Renal pelvis (tissue), 4 donors: ENCODE measurements around the gene ARID5B. TPM values are rescaled to one million over a fixed set of nuclear protein-coding genes. Genes with fewer than 3 reads are reported as not detected.

Experiments
- DNase-seq: peaks from one replicate; pipeline ENCODE4 v3.0.0-alpha.2; 2013
- polyA plus RNA-seq, 3 donors: library from polyadenylated mRNA; unstranded; fragments of 120-200 nt; gene quantifications; one replicate each; pipeline ENCODE4 v1.2.1, GENCODE V29; 2013; ENCODE audit not compliant: insufficient read length in 3 of 3

The ARID5B gene
- polyA plus RNA-seq, 3 donors = 44.7 to 69.4 (median 56.7) TPM

GRCh38 chr10:62010366-62010765 is 108.9 kb downstream of the ARID5B start:
- DNase-seq = no peak

DNA sequence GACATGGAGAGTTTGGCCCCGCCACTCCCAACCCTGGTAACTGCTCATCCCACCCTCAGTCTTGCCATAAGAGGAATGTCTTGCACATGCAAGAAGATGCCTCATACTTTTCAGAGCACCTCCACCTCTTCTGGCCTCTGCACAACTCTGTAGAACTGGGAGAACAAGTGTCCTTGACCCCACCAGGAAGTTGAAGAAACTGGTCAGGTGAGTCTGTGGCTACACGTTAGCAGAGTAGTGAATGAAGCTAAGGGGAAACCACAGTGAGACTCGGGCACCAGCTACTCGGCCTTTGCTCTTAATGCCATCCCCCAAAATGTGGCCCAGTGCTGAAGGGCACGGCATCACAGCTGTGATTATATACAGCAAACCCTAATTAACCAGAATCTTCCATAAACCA is 110.1 kb downstream of the ARID5B start:
- DNase-seq = no peak

GRCh38 chr10:62012318-62012717 is 110.8 kb downstream of the ARID5B start:
- no peak for DNase-seq

- DNase-seq = no peak
Measured at GRCh38 chr10:62014510-62014909, 113.0 kb downstream of the ARID5B start.

- no peak for DNase-seq
Measured at GRCh38 chr10:62015994-62016393, 114.5 kb downstream of the ARID5B start.

- no peak for DNase-seq
Measured at GRCh38 chr10:62016623-62017490, 115.4 kb downstream of the ARID5B start.

- DNase-seq = no peak
Measured at GRCh38 chr10:62017491-62017870, 116.0 kb downstream of the ARID5B start.

DNA sequence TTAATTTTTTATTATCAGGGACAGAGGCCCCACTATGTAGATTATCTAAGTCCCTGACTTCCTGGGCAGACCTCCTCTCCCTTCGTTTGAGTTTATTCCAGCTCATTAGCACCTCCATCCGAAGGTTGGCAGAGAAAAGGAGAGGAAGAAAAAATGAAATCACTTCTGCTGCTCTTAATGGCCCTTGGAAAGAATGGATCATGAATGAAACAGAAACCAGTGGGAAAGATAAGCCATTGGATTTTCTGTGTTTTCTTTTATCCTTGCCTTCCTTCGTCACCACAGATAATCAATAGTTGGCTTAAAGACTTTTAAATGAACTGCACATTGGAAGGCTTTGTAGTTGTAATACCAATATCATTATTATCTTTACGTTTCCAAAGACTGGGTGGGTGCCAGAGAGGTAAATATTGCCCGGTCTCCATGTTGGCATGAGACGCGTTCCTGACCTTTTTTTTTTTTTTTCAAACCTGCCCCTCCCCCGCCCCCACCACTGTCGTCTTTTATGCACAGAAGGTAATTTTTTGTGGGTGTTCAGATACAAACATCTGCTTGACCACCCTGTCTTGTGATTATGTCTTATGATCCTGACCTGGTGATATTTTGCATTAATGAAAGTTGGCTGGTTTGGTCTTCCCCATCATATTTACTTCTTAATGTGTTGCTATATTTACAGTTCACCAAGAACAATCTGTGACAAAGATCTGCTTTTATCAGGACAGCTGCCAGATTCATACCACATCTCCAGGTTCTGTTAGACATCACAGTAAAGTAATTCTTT is 116.8 kb downstream of the ARID5B start:
- DNase-seq = no peak

- DNase-seq = no peak
Measured at GRCh38 chr10:62019013-62019684, 117.7 kb downstream of the ARID5B start.

- DNase-seq = no peak
Measured at GRCh38 chr10:62019685-62020359, 118.3 kb downstream of the ARID5B start.

DNA sequence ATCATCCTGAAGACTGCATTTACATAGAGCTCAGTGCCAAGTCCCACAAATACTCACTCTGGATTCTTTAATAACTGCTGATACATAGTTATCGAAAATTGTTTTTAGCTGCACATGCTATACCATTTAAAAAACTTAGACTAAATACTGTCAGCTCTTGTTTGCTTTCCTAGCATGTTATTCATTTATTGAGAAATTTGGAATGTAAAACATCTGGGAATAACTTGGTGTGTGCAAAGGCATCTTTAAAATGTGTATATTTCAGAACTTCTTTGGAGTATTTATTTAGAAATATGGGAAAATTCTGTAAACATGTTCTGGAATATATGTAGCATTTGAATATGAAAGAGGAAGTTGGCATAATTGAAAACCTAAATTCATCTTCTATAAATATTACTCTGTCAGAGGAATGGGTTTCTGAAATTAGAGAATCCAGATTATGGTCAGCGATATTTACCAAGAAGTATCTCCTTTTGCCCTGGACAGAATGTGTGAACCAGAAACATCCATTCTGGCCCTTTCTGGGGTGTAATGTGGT is 119.7 kb downstream of the ARID5B start:
- DNase-seq = no peak

DNA sequence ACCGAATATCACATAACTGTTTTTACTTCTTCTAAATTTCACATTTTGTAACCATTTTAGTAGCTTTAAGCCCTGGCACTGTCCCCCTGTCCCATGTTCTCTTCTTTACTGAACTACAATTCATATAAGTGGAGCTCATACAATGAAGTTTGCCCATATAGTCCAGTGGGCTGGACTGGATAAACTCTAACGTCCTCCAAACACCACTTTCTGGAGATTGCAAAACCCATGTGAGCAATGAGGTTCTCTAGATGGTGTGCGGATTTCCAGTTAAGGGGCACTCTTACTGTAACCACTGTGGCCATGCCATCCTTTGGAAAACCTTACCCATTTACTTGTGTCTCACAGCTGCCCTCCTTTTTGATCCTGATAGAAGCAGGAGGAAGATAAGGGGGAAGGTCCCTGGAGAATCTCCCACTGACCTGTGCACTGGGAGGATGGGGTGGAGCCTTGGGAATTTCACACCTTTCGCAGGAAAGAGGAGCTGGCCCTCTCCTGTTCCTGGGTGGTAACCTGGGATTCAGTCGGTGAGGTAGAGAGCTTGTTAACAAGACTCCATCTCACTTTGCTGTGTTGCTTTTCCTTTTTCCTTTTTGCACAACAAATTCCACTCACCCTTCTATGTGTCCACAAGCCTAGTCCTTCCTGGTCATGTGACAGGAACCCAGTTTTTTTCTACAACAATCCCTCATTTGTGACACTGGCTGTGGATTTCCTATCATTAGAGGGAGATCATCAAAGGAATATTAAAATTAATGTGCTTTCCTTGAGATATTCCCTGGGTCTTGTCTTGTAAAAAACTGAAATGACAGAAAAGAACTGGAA is 120.7 kb downstream of the ARID5B start:
- no peak for DNase-seq

- DNase-seq = no peak
Measured at GRCh38 chr10:62022830-62023229, 121.3 kb downstream of the ARID5B start.

DNA sequence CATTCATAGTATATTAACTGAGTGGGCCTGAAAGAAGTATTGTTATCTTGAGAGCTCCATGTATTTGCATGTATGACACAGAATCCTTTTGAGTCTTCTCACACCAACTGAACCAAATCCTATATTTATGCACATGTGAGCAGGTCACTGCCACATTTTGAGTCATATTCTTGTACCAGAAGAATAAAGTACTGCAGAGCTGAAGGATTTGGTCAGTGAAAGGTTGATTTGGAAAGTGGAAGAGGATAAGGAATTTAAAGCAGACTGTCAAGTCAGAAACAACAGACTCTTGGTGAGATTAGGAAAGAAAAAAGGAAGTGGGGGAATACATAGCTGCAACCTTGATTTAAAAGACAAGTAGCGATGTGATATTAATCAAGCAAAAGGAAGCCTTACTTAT is 121.8 kb downstream of the ARID5B start:
- DNase-seq = no peak

DNA sequence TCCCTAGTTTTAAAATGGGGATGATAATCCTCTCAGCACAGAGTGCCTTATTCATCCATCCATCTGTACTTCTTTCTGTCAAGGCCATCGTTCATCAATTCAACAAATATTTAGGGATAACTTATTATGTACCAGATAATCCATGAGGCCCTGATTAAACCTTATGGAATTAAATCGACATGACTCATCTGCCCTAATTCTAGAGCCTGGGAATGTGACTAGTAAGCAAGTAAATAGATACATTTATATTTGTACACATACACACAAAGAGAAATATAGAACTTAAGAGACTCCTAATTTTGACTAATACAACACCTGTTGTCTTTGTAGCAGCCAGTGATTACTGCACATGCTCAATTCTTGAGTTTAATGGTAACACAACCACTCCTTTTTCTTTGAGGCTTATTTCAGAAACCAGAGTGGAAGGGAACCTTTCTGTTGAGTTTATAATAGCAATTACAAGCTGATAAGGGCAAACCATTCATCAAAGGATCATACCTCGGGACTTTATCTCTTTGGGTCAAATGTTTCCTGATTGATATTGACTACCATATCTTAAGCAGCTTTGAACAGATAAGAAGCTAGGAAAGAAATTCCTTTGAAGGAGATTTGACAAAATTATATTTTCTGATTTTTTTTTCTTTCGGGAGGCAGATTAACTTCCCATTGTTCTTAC is 122.7 kb downstream of the ARID5B start:
- DNase-seq = no peak

DNA sequence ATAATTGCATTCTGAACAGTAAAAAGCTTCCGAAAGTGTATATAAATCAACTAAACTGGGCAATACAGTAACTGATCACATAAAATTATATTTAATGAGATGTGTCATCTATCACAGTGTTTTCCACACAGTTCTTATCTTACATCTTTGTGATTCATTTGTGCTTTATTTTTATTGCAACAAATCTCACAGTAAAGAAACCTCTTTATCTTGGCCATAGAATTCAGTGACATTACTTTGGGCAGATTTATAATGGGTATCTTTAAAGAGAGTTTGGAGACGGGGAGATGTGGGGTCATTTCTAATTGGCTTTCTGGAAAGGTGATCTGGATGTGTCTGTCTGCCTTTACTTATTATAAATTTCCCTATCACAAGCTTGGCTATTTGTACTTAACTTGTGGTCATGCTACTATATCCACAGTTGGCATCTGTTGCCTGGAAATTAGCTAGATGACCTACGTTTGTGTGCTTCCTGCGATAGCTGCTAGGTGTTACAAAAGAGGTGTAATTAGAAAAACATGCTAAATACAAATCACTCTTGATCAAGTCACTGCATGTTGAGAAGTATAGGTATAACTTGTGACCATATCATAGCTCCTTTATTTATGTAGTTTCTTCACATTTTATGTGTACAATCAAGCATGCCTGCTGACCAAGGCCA is 123.8 kb downstream of the ARID5B start:
- DNase-seq = no peak

GRCh38 chr10:62025901-62026879 is 124.7 kb downstream of the ARID5B start:
- DNase-seq = no peak

GRCh38 chr10:62027841-62028501 is 126.5 kb downstream of the ARID5B start:
- DNase-seq = no peak
